GM12878 (cell line): Measurements from ENCODE around the gene ZNF92. TPM values are rescaled to one million over a fixed set of nuclear protein-coding genes. Genes with fewer than 3 reads are reported as not detected.

Experiments used
- ATF2 ChIP-seq: IDR thresholded peaks from 2 replicates; pipeline ENCODE4 v1.6.1; 2012; ENCODE audit warnings: low read length, inconsistent platforms
- BCL11A ChIP-seq: IDR thresholded peaks from 2 replicates; pipeline ENCODE4 v1.6.1; 2011; ENCODE audit warnings: low read depth, low read length
- CBX3 ChIP-seq: fragments of 200-600 bp; sonication (generic); IDR thresholded peaks from 2 replicates; pipeline ENCODE4 v1.6.1; 2016; ENCODE audit warnings: low read depth, borderline replicate concordance
- ESRRA ChIP-seq: IDR thresholded peaks from 2 replicates; pipeline ENCODE4 v1.6.1; 2012; ENCODE audit warnings: mild to moderate bottlenecking, low read length, improper control_type of control experiment
- HDGF ChIP-seq: fragments of 450-650 bp; IDR thresholded peaks from 2 replicates; pipeline ENCODE4 v1.6.1; 2016; ENCODE audit warnings: antibody characterized with exemption
- IRF4 ChIP-seq: IDR thresholded peaks from 2 replicates; pipeline ENCODE4 v1.6.1; 2011; ENCODE audit warnings: low read depth, low read length
- LARP7 ChIP-seq: fragments of 450-650 bp; IDR thresholded peaks from 2 replicates; pipeline ENCODE4 v1.6.1; 2017; ENCODE audit warnings: mild to moderate bottlenecking
- NRF1 ChIP-seq: conservative IDR thresholded peaks from 2 replicates; pipeline ENCODE4 v1.6.1; 2011; ENCODE audit warnings: mild to moderate bottlenecking, low read depth, low read length, improper control_type of control experiment
- PAX5 ChIP-seq: IDR thresholded peaks from 2 replicates; pipeline ENCODE4 v1.6.1; 2011; ENCODE audit warnings: low read depth, low read length, borderline replicate concordance
- SKIL ChIP-seq: fragments of 450-650 bp; IDR thresholded peaks from 2 replicates; pipeline ENCODE4 v1.6.1; 2017; ENCODE audit warnings: mild to moderate bottlenecking, low read depth, inconsistent platforms; ENCODE audit not compliant: poor library complexity, severe bottlenecking
- SMAD1 ChIP-seq: fragments of 450-650 bp; IDR thresholded peaks from 2 replicates; pipeline ENCODE4 v1.6.1; 2018; ENCODE audit warnings: mild to moderate bottlenecking, low read depth; ENCODE audit not compliant: partially characterized antibody
- ZBTB33 ChIP-seq: fragments of 450-650 bp; IDR thresholded peaks from 2 replicates; pipeline ENCODE4 v1.6.1; 2017; ENCODE audit warnings: mild to moderate bottlenecking
- ZNF207 ChIP-seq: fragments of 450-650 bp; IDR thresholded peaks from 2 replicates; pipeline ENCODE4 v1.6.1; 2014; ENCODE audit warnings: antibody characterized with exemption, mild to moderate bottlenecking, borderline replicate concordance
- ZNF217 ChIP-seq: fragments of 450-650 bp; IDR thresholded peaks from 2 replicates; pipeline ENCODE4 v1.6.1; 2017; ENCODE audit warnings: antibody characterized with exemption, mild to moderate bottlenecking
- polyA plus RNA-seq, 11 experiments: library from polyadenylated mRNA; depleted of rRNA in 4 of 11; unstranded in 6 of 11; stranded (reverse) in 5 of 11; fragments of >200 nt; fragmentation: Nextera tagmentation in 4 of 11; fragmentation: Illumina TruSeq in 1 of 11; extraction: Ambion mirVana in 4 of 11; extraction: Trizol in 1 of 11; gene quantifications; 1 replicate in 1 of 11; 2 replicates in 10 of 11; pipeline versions ENCODE4 v1.2.1 to v1.2.3, GENCODE V29; 2011 to 2016; ENCODE audit warnings: inconsistent platforms in 2 of 11, missing spikeins in 2 of 11, low read depth in 1 of 11
- total RNA-seq, 4 experiments: library from RNA; depleted of rRNA in 3 of 4; stranded (reverse); fragments of >200 nt in 3 of 4; fragmentation: Illumina TruSeq in 1 of 4; extraction: Trizol in 1 of 4; gene quantifications; 2 replicates each; pipeline versions ENCODE4 v1.2.1 to v1.2.3, GENCODE V29; 2013 to 2021
- TF ChIP-seq, protein P1 (sequence below): IDR thresholded peaks from 2 replicates; pipeline ENCODE4 v1.6.1; 2011; ENCODE audit warnings: mild to moderate bottlenecking, low read depth, low read length, moderate library complexity; ENCODE audit not compliant: insufficient replicate concordance
- TF ChIP-seq, protein P2 (sequence below): fragments of 150-350 bp; IDR thresholded peaks from 2 replicates; pipeline ENCODE4 v1.6.1; 2014; ENCODE audit warnings: mild to moderate bottlenecking, low read depth, low read length
- TF ChIP-seq, protein P3 (sequence below), 3 experiments: IDR thresholded peaks in 2 of 3; conservative IDR thresholded peaks in 1 of 3; 2 replicates each; pipeline ENCODE4 v1.5.1; 2011; ENCODE audit warnings: low read depth in 3 of 3, low read length in 3 of 3, mild to moderate bottlenecking in 3 of 3, control low read depth in 2 of 3, moderate library complexity in 2 of 3, inconsistent platforms in 1 of 3, mixed read lengths in 1 of 3; ENCODE audit not compliant: control insufficient read depth in 2 of 3, insufficient read depth in 1 of 3; ENCODE audit errors: extremely low read depth in 1 of 3

The ZNF92 gene
- total and polyA plus RNA-seq, 10 of the 15 experiments (the other 5 are each of a cell fraction or from before 2014, with no cell fraction given), result 6.7 to 27.6 (median 14.3) TPM

DNA sequence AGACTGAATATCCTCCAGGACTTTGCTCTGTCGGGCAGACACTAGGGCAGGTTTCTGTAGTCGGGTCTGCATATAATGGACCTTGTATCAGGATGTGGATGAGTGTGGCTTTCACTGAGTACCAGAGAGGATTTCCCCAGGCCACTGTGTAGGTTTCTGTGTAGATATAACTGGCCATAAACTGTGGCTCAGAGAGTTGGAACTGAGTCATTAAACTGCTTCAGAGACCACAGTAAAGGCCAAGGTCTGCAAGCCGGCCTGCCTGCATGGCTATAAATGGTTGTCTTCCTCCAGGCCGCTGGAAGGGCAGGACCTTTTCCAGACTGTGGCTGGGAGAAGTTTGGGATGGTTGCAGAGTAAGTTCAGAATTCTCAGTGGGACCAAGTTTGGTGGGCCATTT, 16.9 kb downstream of the ZNF92 start (continued):
- TF ChIP-seq PAX5 (no peak), LARP7 (no peak), ZNF217 (no peak), SKIL (peak; percentile 60), BCL11A (peak; percentile 63; the same call in 1 of the 2 replicates), HDGF (no peak), ESRRA (no peak), CBX3 (no peak), ATF2 (peak; percentile 45; the same call in 1 of the 2 replicates), ZNF207 (no peak), NRF1 (no peak), SMAD1 (no peak), ZBTB33 (no peak), IRF4 (0 out of 2 replicates have a peak, but pooled peaks have one; percentile 43)
- TF ChIP-seq, protein P1, sequence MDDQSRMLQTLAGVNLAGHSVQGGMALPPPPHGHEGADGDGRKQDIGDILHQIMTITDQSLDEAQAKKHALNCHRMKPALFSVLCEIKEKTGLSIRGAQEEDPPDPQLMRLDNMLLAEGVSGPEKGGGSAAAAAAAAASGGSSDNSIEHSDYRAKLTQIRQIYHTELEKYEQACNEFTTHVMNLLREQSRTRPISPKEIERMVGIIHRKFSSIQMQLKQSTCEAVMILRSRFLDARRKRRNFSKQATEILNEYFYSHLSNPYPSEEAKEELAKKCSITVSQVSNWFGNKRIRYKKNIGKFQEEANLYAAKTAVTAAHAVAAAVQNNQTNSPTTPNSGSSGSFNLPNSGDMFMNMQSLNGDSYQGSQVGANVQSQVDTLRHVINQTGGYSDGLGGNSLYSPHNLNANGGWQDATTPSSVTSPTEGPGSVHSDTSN, result no peak
- TF ChIP-seq, protein P2, sequence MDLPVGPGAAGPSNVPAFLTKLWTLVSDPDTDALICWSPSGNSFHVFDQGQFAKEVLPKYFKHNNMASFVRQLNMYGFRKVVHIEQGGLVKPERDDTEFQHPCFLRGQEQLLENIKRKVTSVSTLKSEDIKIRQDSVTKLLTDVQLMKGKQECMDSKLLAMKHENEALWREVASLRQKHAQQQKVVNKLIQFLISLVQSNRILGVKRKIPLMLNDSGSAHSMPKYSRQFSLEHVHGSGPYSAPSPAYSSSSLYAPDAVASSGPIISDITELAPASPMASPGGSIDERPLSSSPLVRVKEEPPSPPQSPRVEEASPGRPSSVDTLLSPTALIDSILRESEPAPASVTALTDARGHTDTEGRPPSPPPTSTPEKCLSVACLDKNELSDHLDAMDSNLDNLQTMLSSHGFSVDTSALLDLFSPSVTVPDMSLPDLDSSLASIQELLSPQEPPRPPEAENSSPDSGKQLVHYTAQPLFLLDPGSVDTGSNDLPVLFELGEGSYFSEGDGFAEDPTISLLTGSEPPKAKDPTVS, result no peak
- TF ChIP-seq, protein P3, sequence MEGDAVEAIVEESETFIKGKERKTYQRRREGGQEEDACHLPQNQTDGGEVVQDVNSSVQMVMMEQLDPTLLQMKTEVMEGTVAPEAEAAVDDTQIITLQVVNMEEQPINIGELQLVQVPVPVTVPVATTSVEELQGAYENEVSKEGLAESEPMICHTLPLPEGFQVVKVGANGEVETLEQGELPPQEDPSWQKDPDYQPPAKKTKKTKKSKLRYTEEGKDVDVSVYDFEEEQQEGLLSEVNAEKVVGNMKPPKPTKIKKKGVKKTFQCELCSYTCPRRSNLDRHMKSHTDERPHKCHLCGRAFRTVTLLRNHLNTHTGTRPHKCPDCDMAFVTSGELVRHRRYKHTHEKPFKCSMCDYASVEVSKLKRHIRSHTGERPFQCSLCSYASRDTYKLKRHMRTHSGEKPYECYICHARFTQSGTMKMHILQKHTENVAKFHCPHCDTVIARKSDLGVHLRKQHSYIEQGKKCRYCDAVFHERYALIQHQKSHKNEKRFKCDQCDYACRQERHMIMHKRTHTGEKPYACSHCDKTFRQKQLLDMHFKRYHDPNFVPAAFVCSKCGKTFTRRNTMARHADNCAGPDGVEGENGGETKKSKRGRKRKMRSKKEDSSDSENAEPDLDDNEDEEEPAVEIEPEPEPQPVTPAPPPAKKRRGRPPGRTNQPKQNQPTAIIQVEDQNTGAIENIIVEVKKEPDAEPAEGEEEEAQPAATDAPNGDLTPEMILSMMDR (IDR thresholded peaks at IDR 0.05 in 2 of 3, conservative IDR thresholded peaks at IDR 0.05 in 1 of 3; ENCODE audit: control insufficient read depth in 2 of 3, extremely low read depth in 1 of 3, insufficient read depth in 1 of 3, low read depth in 3 of 3, low read length in 3 of 3), result no peak
